NCI-H510A (cell line): Measurements from ENCODE around the gene SCGB1A1.

Source experiments
- DNase-seq: peaks from one replicate; lab custom pipeline; 2025; lab: John Stamatoyannopoulos, UW

Gene SCGB1A1

GRCh38 chr11:62450543-62451240 is 31.9 kb downstream of the SCGB1A1 start:
- DNase-seq = no peak

- no peak for DNase-seq
These were observed 32.4 kb downstream of the SCGB1A1 start for GRCh38 chr11:62451241-62451621.

- no peak for DNase-seq
These were observed 33.4 kb downstream of the SCGB1A1 start for GRCh38 chr11:62452261-62452660.

GRCh38 chr11:62452839-62453468 is 34.1 kb downstream of the SCGB1A1 start:
- no peak for DNase-seq

- peak; percentile 71 for DNase-seq
These were observed 37.8 kb downstream of the SCGB1A1 start for GRCh38 chr11:62456630-62457029.

- no peak for DNase-seq
These were observed 38.6 kb downstream of the SCGB1A1 start for GRCh38 chr11:62457478-62457877.

GRCh38 chr11:62458212-62459002 is 39.6 kb downstream of the SCGB1A1 start:
- no peak for DNase-seq

- no peak for DNase-seq
These were observed 40.2 kb downstream of the SCGB1A1 start for GRCh38 chr11:62459080-62459479.

- no peak for DNase-seq
These were observed 43.1 kb downstream of the SCGB1A1 start for GRCh38 chr11:62461740-62462507.

- no peak for DNase-seq
These were observed 43.7 kb downstream of the SCGB1A1 start for GRCh38 chr11:62462508-62462892.

- no peak for DNase-seq
These were observed 44.3 kb downstream of the SCGB1A1 start for GRCh38 chr11:62463121-62463542.

- no peak for DNase-seq
These were observed 45.8 kb downstream of the SCGB1A1 start for GRCh38 chr11:62464655-62465054.

GRCh38 chr11:62466444-62466843 is 47.6 kb downstream of the SCGB1A1 start:
- DNase-seq = no peak

GRCh38 chr11:62468577-62468976 is 49.7 kb downstream of the SCGB1A1 start:
- no peak for DNase-seq

GRCh38 chr11:62471603-62472002 is 52.8 kb downstream of the SCGB1A1 start:
- no peak for DNase-seq

- DNase-seq = no peak
These were observed 53.4 kb downstream of the SCGB1A1 start for GRCh38 chr11:62472063-62472884.
